MM.1S (cell line): ENCODE results near the gene SLC35A4.

Experiments used
- CTCF ChIP-seq: fragments of 300-600 bp; sonication (generic); IDR thresholded peaks from 2 replicates; pipeline ENCODE4 v1.5.1; 2016; ENCODE audit warnings: antibody characterized with exemption, low read length, mixed read lengths
- EZH2 ChIP-seq: fragments of 300-600 bp; sonication (generic); optimal IDR thresholded peaks from 2 replicates; pipeline ENCODE3; 2017; ENCODE audit warnings: low read depth, mild to moderate bottlenecking, antibody characterized with exemption, low read length, mixed read lengths
- EZH2phosphoT487 ChIP-seq: fragments of 300-600 bp; sonication (generic); IDR thresholded peaks from 2 replicates; pipeline ENCODE4 v1.6.1; 2018; ENCODE audit warnings: antibody characterized with exemption, low read length

GRCh38 chr5:140573683-140574082 is 9.1 kb downstream of the SLC35A4 start:
- TF ChIP-seq CTCF: no peak
- no peak for TF ChIP-seq EZH2phosphoT487
- no peak for TF ChIP-seq EZH2
